AG09309 (cell line): Measurements from ENCODE around the gene MATN3.

ENCODE experiments used
- DNase-seq: peaks from one replicate; pipeline ENCODE4 v3.0.0-alpha.2; 2010; ENCODE audit warnings: low read depth
- H3K4me3 ChIP-seq: 2 replicates; pipeline ENCODE4 v1.5.1; 2011; ENCODE audit warnings: mild to moderate bottlenecking, low read depth, low read length, moderate library complexity; ENCODE audit not compliant: control insufficient read depth
- CTCF ChIP-seq: IDR thresholded peaks from 2 replicates; pipeline ENCODE4 v1.5.1; 2011; ENCODE audit warnings: mild to moderate bottlenecking, low read depth, low read length, inconsistent platforms; ENCODE audit not compliant: insufficient read depth, control insufficient read depth; ENCODE audit errors: missing control alignments

Gene MATN3

DNA sequence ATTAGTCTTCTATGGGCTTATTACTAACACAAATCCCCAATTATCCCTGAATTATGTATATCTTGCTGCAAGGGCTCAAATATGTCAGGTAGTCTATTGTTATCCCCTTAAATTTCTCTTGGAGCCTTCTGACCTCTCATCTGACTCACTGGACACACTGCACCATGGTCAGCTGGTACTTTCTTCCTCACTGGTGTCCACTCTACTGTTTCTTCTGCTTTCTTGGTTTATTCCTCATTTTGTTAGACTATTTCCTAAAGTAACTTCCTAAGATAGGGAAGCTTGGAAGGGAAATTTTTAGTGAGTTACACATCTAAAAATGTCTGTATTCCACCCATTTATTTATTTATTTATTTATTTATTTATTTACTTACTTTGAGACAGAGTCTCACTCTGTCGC lies 49.1 kb downstream of the MATN3 start:
- DNase-seq, result no peak
- no peak overlapping the region for H3K4me3 ChIP-seq
- no peak for TF ChIP-seq CTCF

DNA sequence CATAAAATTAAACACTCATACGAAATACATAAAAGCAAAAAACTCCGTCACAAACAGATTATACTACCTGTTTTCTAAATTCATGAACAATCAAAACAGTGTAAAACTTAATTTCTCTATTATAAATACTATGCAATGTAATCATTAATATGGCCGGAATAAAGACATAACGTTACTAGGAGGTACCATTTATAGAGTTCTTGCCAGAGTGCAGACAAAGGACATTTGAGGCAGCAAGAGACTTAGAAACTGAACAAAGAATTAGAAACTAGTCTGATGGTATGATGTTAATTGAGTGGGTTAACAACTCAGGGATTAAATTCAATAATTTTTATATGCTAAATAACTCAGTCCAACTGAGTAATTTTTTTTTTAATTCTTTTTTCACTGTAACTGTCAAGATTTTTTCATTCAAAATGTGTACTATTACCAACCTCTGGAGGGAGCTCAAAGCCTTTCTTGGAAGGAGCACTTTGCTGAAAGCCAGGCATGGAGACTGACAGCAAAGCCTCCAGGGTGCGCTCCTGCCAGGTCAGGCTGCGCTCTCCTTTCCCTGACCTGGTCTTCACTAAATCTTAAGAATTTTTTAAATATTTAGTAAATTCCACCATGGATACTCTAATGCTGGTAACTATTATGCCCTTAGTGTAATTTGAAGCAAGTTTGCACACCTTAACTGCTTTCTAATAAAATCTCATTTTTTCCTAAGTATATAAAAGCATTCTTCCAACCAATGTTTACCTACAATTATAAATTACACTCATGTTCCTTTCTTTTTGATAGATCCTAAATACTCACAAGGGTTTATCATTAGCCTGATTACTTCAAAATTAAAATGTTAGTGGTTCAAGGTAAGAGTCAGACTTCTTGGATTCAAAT lies 56.7 kb downstream of the MATN3 start:
- peak; percentile 37 for DNase-seq
- no peak overlapping the region for H3K4me3 ChIP-seq
- peak; percentile 87 for TF ChIP-seq CTCF

DNA sequence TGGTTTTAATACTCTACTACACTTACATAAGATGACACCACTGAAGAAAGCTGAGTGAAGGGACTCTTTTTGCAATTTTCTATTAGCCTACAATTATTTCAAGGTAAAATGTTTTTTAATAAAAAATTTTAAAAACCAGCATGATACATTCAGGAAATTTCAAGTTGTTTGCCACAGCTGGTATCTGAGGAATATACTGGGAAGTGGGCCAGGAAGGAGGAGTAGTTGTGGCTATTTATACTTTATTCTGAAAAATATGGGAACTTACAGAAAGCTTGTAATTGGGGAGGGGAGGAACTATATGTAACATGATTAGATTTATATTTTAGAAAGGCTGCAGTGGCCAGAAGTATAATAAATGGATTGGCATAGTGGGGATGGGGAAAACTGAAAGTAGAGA lies 63.4 kb downstream of the MATN3 start:
- H3K4me3 ChIP-seq, result no peak overlapping the region
- TF ChIP-seq CTCF, result no peak
- peak; percentile 24 for DNase-seq

DNA sequence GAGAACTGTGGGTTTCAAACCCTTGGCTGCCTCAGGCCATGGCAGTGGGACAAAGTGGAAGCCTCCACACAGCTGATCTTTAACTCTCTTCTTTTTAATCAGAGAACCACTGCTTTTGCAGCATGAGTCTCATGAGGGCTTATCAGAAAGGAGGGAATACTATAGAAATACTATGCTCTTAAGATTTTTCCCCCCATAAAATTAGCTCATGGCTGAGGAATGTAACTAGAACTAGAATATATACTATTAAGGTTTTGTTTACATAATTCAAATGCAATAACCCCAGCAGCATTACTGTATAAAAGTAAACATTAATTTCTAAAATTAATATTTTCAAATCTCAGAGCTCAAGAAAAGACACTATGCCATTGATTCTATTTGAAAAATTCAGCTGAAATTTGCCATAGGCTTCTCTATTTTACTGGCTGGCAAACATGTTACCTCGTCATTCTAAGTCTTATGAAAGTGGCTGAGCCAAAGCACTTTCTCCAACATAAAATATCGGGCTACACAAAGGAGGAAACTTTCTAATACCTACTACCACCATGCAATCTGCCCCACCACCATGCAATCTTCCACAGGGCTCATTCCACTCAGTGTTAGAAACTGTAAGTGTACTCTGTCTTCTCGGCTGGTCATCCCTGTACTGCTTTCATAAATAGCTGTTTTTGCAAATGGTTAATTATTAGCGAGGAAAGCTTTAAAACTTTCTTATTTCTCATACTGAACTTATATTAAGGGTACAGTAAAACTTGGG lies 65.1 kb downstream of the MATN3 start:
- TF ChIP-seq CTCF, result no peak
- H3K4me3 ChIP-seq, result no peak overlapping the region
- DNase-seq, result no peak

DNA sequence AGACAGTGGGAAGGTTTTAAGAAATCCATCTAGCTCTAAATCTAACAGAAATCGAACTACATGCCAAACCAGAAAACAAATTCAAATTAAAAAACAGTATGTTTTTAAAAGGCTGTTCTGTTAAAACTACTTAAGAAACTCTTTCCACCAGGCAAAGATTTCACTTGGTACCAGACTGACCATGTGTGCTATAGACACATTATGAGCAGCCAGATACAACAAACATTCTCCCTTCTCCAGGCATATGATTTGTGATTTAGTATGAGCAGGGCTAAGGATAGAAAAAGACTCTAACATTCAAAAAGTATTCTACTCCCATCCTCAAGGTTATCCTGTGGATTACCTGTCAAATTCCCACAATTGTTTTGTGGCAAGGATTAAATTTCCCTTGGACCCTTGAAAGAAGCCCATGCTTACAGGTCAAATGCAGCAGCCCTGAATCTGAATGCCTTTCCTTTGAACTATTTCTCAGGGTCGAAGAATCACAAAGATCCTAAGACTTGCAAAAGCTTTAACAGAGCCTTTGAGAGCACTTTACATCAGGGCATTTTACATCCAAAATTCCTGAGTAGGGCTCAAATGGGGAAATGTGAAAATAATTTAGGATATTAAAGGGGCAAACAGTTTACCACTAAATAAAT lies 68.1 kb downstream of the MATN3 start:
- no peak overlapping the region for H3K4me3 ChIP-seq
- TF ChIP-seq CTCF, result no peak
- DNase-seq, result no peak

GRCh38 chr2:19943189-19943588 lies 69.3 kb downstream of the MATN3 start:
- H3K4me3 ChIP-seq, result no peak overlapping the region
- no peak for DNase-seq
- no peak for TF ChIP-seq CTCF
